H1 (cell line): ENCODE results near the gene KCNQ1. TPM values are rescaled to one million over a fixed set of nuclear protein-coding genes. Genes with fewer than 3 reads are reported as not detected.

ENCODE experiments used
- CTCF ChIA-PET: fragments of 300-600 bp; sonication (Branson Sonifier 250); formaldehyde crosslinking; loops from one replicate; lab custom pipeline; 2021; ENCODE audit not compliant: partially characterized antibody; lab: Charles Lee
- POLR2A ChIA-PET: fragments of 300-600 bp; sonication (Branson Sonifier 250); formaldehyde crosslinking; loops from one replicate; lab custom pipeline; 2021; ENCODE audit warnings: inconsistent platforms; ENCODE audit not compliant: partially characterized antibody; lab: Charles Lee
- DNase-seq, 2 experiments: peaks; one replicate each; pipeline versions ENCODE4 v3.0.0 to v3.0.0-alpha.2; 2010 to 2022; ENCODE audit warnings: low spot score in 2 of 2, low read depth in 1 of 2, mixed read lengths in 1 of 2
- FAIRE-seq: peaks from 2 replicates; lab custom pipeline; 2011; peaks lifted over from hg19 to GRCh38; lab: Jason Lieb, UNC
- H2AFZ ChIP-seq: 2 replicates; pipeline ENCODE4 v1.8.1; 2012; ENCODE audit warnings: low read length, inconsistent platforms
- H2AK5ac ChIP-seq: 2 replicates; pipeline ENCODE4 v1.6.1; 2013; ENCODE audit warnings: low read depth, low read length
- H2BK120ac ChIP-seq: replicated peaks from 2 replicates; pipeline ENCODE3; 2013; ENCODE audit warnings: low read depth, low read length, inconsistent platforms
- H2BK12ac ChIP-seq: 2 replicates; pipeline ENCODE4 v1.6.1; 2013; ENCODE audit warnings: low read depth, low read length
- H2BK15ac ChIP-seq: 2 replicates; pipeline ENCODE4 v1.6.1; 2013; ENCODE audit warnings: low read length
- H2BK20ac ChIP-seq: 2 replicates; pipeline ENCODE4 v1.6.1; 2013; ENCODE audit warnings: low read length
- H2BK5ac ChIP-seq: 2 replicates; pipeline ENCODE4 v1.6.1; 2013; ENCODE audit warnings: low read depth, low read length
- H3K14ac ChIP-seq: 2 replicates; pipeline ENCODE4 v1.6.1; 2013; ENCODE audit warnings: inconsistent platforms; ENCODE audit not compliant: insufficient read length
- H3K18ac ChIP-seq: 2 replicates; pipeline ENCODE4 v1.6.1; 2013; ENCODE audit warnings: low read length; ENCODE audit errors: extremely low read depth
- H3K23ac ChIP-seq: 2 replicates; pipeline ENCODE4 v1.6.1; 2013; ENCODE audit warnings: inconsistent platforms; ENCODE audit not compliant: insufficient read length
- H3K23me2 ChIP-seq: 2 replicates; pipeline ENCODE4 v1.6.1; 2013; ENCODE audit warnings: low read depth, low read length
- H3K27ac ChIP-seq: 2 replicates; pipeline ENCODE4 v1.6.1; 2011; ENCODE audit warnings: low read depth, low read length, inconsistent platforms
- H3K27me3 ChIP-seq, 4 experiments: replicated peaks in 1 of 4; 1 replicate in 1 of 4; 2 replicates in 3 of 4; pipeline versions ENCODE4 v1.6.1 to v1.8.1; 2011 to 2013; ENCODE audit warnings: low read length in 3 of 4, mild to moderate bottlenecking in 3 of 4, inconsistent platforms in 2 of 4, mixed read lengths in 2 of 4, moderate library complexity in 1 of 4; ENCODE audit not compliant: control insufficient read depth in 3 of 4, insufficient read depth in 3 of 4; ENCODE audit errors: extremely low read depth in 1 of 4
- H3K36me3 ChIP-seq, 4 experiments: 2 replicates each; pipeline versions ENCODE4 v1.6.1 to v1.8.1; 2011 to 2013; ENCODE audit warnings: mild to moderate bottlenecking in 4 of 4, low read length in 3 of 4, moderate library complexity in 2 of 4, control low read depth in 1 of 4, inconsistent platforms in 1 of 4; ENCODE audit not compliant: insufficient read depth in 4 of 4, control insufficient read depth in 2 of 4
- H3K4ac ChIP-seq: replicated peaks from 2 replicates; pipeline ENCODE3; 2013; ENCODE audit warnings: low read length, low read depth, mixed read lengths, inconsistent platforms; ENCODE audit not compliant: insufficient read length
- H3K4me1 ChIP-seq, 4 experiments: replicated peaks in 1 of 4; 1 replicate in 1 of 4; 2 replicates in 3 of 4; pipeline versions ENCODE4 v1.6.1 to v1.8.1; 2011 to 2013; ENCODE audit warnings: low read length in 3 of 4, inconsistent platforms in 2 of 4, mixed read lengths in 1 of 4; ENCODE audit not compliant: insufficient read depth in 4 of 4, control insufficient read depth in 3 of 4
- H3K4me2 ChIP-seq, 2 experiments: 2 replicates each; pipeline versions ENCODE4 v1.6.1 to v1.8.1; 2011 to 2013; ENCODE audit warnings: low read depth in 2 of 2, low read length in 2 of 2, control low read depth in 1 of 2, inconsistent platforms in 1 of 2, mild to moderate bottlenecking in 1 of 2; ENCODE audit not compliant: insufficient read depth in 1 of 2
- H3K4me3 ChIP-seq, 4 experiments: fragments of 200-600, 300-600 bp in 1 of 4; sonication (generic), shearing (Covaris generic), sonication (Bioruptor Twin) in 1 of 4; 2 replicates each; pipeline versions ENCODE4 v1.5.1 to v1.8.1; 2011 to 2016; ENCODE audit warnings: low read length in 4 of 4, low read depth in 3 of 4, control low read depth in 2 of 4, inconsistent platforms in 2 of 4, mild to moderate bottlenecking in 2 of 4, mixed read lengths in 1 of 4, moderate library complexity in 1 of 4; ENCODE audit not compliant: insufficient read depth in 2 of 4; ENCODE audit errors: extremely low read depth in 1 of 4
- H3K56ac ChIP-seq: replicated peaks from 2 replicates; pipeline ENCODE3; 2013; ENCODE audit warnings: low read depth, mild to moderate bottlenecking, mixed read lengths, low read length, inconsistent platforms; ENCODE audit not compliant: insufficient read length
- H3K79me1 ChIP-seq: 2 replicates; pipeline ENCODE4 v1.6.1; 2013; ENCODE audit warnings: low read depth, low read length, control low read depth
- H3K79me2 ChIP-seq, 2 experiments: 2 replicates each; pipeline versions ENCODE4 v1.6.1 to v1.8.1; 2012 to 2013; ENCODE audit warnings: low read length in 2 of 2, mild to moderate bottlenecking in 2 of 2, inconsistent platforms in 1 of 2; ENCODE audit not compliant: insufficient read depth in 2 of 2, control insufficient read depth in 1 of 2
- H3K9ac ChIP-seq, 4 experiments: replicated peaks in 1 of 4; 1 replicate in 1 of 4; 2 replicates in 3 of 4; pipeline versions ENCODE4 v1.6.1 to v1.8.1; 2011 to 2013; ENCODE audit warnings: low read depth in 3 of 4, low read length in 3 of 4, control low read depth in 2 of 4, mild to moderate bottlenecking in 2 of 4, moderate library complexity in 2 of 4, inconsistent platforms in 1 of 4; ENCODE audit errors: extremely low read depth in 1 of 4
- H3K9me3 ChIP-seq, 2 experiments: 2 replicates each; pipeline versions ENCODE4 v1.6.1 to v1.8.1; 2012 to 2013; ENCODE audit warnings: mild to moderate bottlenecking in 2 of 2, moderate library complexity in 2 of 2, control low read depth in 1 of 2, inconsistent platforms in 1 of 2, low read depth in 1 of 2, low read length in 1 of 2, mixed read lengths in 1 of 2; ENCODE audit not compliant: insufficient read depth in 2 of 2
- H4K20me1 ChIP-seq, 2 experiments: replicated peaks in 1 of 2; 2 replicates each; pipeline versions ENCODE3 to v1.8.1; 2011 to 2013; ENCODE audit warnings: inconsistent platforms in 2 of 2, low read length in 2 of 2, mild to moderate bottlenecking in 1 of 2; ENCODE audit not compliant: insufficient read depth in 2 of 2, control insufficient read depth in 1 of 2
- H4K5ac ChIP-seq: 2 replicates; pipeline ENCODE4 v1.6.1; 2013; ENCODE audit warnings: low read length, low read depth, mixed read lengths, inconsistent platforms; ENCODE audit not compliant: insufficient read length
- H4K8ac ChIP-seq: 2 replicates; pipeline ENCODE4 v1.8.0; 2013; ENCODE audit warnings: mild to moderate bottlenecking, moderate library complexity, low read length, inconsistent platforms; ENCODE audit not compliant: insufficient read depth; ENCODE audit errors: extremely low read depth
- H4K91ac ChIP-seq: replicated peaks from 2 replicates; pipeline ENCODE3; 2013; ENCODE audit warnings: low read length, mixed read lengths, inconsistent platforms; ENCODE audit not compliant: insufficient read length
- ASH2L ChIP-seq: fragments of 200-600, 300-600 bp; sonication (generic); IDR thresholded peaks from one replicate; pipeline ENCODE4 v1.7.1; 2017; ENCODE audit warnings: low read length
- BCL11A ChIP-seq, 2 experiments: IDR thresholded peaks; one replicate each; pipeline ENCODE4 v1.6.1; 2011; ENCODE audit warnings: low read depth in 2 of 2, low read length in 2 of 2, mild to moderate bottlenecking in 2 of 2
- BRCA1 ChIP-seq: IDR thresholded peaks from 2 replicates; pipeline ENCODE4 v1.6.1; 2012; ENCODE audit warnings: low read depth, low read length, improper control_type of control experiment
- CHD1 ChIP-seq: IDR thresholded peaks from 2 replicates; pipeline ENCODE4 v1.6.1; 2012; ENCODE audit warnings: low read depth, low read length, improper control_type of control experiment
- HDAC2 ChIP-seq, 2 experiments: fragments of 300-600 bp in 1 of 2; sonication (generic) in 1 of 2; IDR thresholded peaks; 2 replicates each; pipeline ENCODE4 v1.6.1; 2011 to 2012; ENCODE audit warnings: low read depth in 2 of 2, low read length in 2 of 2, mild to moderate bottlenecking in 2 of 2, moderate library complexity in 2 of 2, borderline replicate concordance in 1 of 2, inconsistent platforms in 1 of 2
- JUND ChIP-seq: IDR thresholded peaks from 2 replicates; pipeline ENCODE4 v1.6.1; 2011; ENCODE audit warnings: mild to moderate bottlenecking, improper control_type of control experiment, low read length
- POLR2A ChIP-seq, 2 experiments: IDR thresholded peaks; 1 replicate in 1 of 2; 2 replicates in 1 of 2; pipeline ENCODE4 v1.6.1; 2011; ENCODE audit warnings: low read depth in 2 of 2, low read length in 2 of 2, mild to moderate bottlenecking in 2 of 2; ENCODE audit errors: control extremely low read depth in 1 of 2
- POLR2AphosphoS5 ChIP-seq: IDR thresholded peaks from 2 replicates; pipeline ENCODE4 v1.6.1; 2011; ENCODE audit warnings: low read depth, low read length
- SUZ12 ChIP-seq: fragments of 200-600 bp; sonication (generic); IDR thresholded peaks from 2 replicates; pipeline ENCODE4 v1.6.1; 2012; ENCODE audit warnings: mild to moderate bottlenecking, inconsistent platforms, low read length, moderate library complexity, mixed read lengths
- TCF12 ChIP-seq: IDR thresholded peaks from 2 replicates; pipeline ENCODE4 v1.6.1; 2011; ENCODE audit warnings: low read depth, mild to moderate bottlenecking, low read length
- WGBS, 2 experiments: shearing (Covaris generic) in 1 of 2; methylation state at CpG; one replicate each; pipeline versions ENCODE4 v1.1.6 to v1.1.7; 2013 to 2015; ENCODE audit warnings: low lambda C conversion rate in 2 of 2, mixed read lengths in 2 of 2, inconsistent platforms in 1 of 2, low coverage in 1 of 2, missing lambda C conversion rate in 1 of 2; ENCODE audit not compliant: insufficient replicate concordance in 2 of 2, insufficient coverage in 1 of 2, insufficient read length in 1 of 2; ENCODE audit errors: extremely low coverage in 1 of 2, missing lambda C conversion rate in 1 of 2; 5-methylcytosine and 5-hydroxymethylcytosine counted together
- polyA plus RNA-seq, 7 experiments: library from polyadenylated mRNA; depleted of rRNA in 3 of 7; stranded (reverse) in 5 of 7; unstranded in 2 of 7; fragments of >200 nt in 5 of 7; fragments of 200-250 nt in 2 of 7; gene quantifications; 1 replicate in 5 of 7; 2 replicates in 1 of 7; 4 replicates in 1 of 7; pipeline versions ENCODE4 v1.2.1 to v1.2.3, GENCODE V29; 2011 to 2013; ENCODE audit warnings: missing spikeins in 2 of 7, mixed read lengths in 2 of 7
- total RNA-seq: library from RNA; stranded (reverse); fragmentation: NEBNext Ultra II Directional; extraction: Animal tissue kit (Norgen Biotek cat#: 25700); gene quantifications from 2 replicates; pipeline ENCODE4 v1.2.1, GENCODE V29; 2021
- TF ChIP-seq, protein P1 (sequence below): IDR thresholded peaks from 2 replicates; pipeline ENCODE4 v1.6.1; 2012; ENCODE audit warnings: inconsistent platforms
- TF ChIP-seq, protein P2 (sequence below): IDR thresholded peaks from 2 replicates; pipeline ENCODE4 v1.6.1; 2011; ENCODE audit warnings: low read length, improper control_type of control experiment
- TF ChIP-seq, protein P3 (sequence below): IDR thresholded peaks from 2 replicates; pipeline ENCODE4 v1.6.1; 2011; ENCODE audit warnings: low read depth, mild to moderate bottlenecking, low read length; ENCODE audit not compliant: insufficient read depth

The KCNQ1 gene
- total and polyA plus RNA-seq, 2 of the 8 experiments (the other 6 are each of a cell fraction or from before 2014, with no cell fraction given) = 1.9 to 2.0 TPM

DNA sequence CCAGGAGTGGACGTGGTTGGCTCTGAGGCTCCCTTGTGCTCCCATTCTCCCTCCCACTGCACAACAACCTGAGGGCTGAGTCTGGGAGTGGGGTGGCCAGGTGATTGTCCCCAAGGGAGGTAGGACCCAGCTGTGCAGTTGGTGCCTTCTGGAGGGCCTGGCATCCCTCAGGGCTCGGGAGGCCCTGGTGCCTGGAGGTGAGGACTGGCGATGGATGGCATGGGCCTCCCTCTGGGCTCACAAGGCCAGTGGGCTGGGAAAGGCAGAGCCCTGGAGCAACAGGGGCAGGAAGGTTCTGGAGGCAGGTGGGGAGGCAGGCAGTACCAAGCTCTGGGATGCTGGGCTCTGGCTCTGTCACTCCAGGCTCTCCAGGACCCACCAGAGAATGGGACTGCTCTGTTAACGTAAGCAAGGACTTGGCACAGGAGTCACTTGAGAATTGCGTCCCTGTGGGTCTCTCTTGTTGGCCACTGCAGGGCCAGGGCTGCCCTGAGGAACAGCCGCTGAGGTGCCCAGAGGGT is 140.8 kb downstream of the KCNQ1 start:
- H3K18ac ChIP-seq = no peak overlapping the region
- H3K14ac ChIP-seq = no peak overlapping the region
- no peak overlapping the region for H3K27ac ChIP-seq
- 91% methylated on average over 5 of the region's 6 CpGs; no CpG with 5 or more reads in 1 of the 2 experiments for WGBS, 2 experiments
- no peak overlapping the region for H4K91ac ChIP-seq
- no peak overlapping the region for H3K9ac ChIP-seq
- no peak overlapping the region for H2BK12ac ChIP-seq
- FAIRE-seq (no peak), DNase-seq (no peak)
- H2AK5ac ChIP-seq = no peak overlapping the region
- no peaks in the 10 kb centered on the region for H3K4me1 ChIP-seq
- H2BK5ac ChIP-seq = no peak overlapping the region
- H4K20me1 ChIP-seq = peaks cover 3 to 16% of the 10 kb centered on the region in 2 experiments
- no peak overlapping the region for H2BK120ac ChIP-seq
- POLR2A ChIA-PET = no interaction called here
- H3K79me2 ChIP-seq = no peaks in the 10 kb centered on the region
- no peak overlapping the region for H3K56ac ChIP-seq
- H3K4me3 ChIP-seq = no peak overlapping the region
- no peak overlapping the region for H4K8ac ChIP-seq
- CTCF ChIA-PET = interaction anchor here (1.2 to 1.6 kb wide), 2 partner anchors 304 to 306 kb away, joined by 3 read pairs; no protein-coding TSS in a partner anchor
- H3K79me1 ChIP-seq = no peaks in the 10 kb centered on the region
- H3K23ac ChIP-seq = no peak overlapping the region
- no peak overlapping the region for H2BK20ac ChIP-seq
- H3K27me3 ChIP-seq = peaks cover 20 to 87% (median 60%) of the 10 kb centered on the region in 4 experiments
- H4K5ac ChIP-seq = no peak overlapping the region
- H2BK15ac ChIP-seq = no peak overlapping the region
- no peak overlapping the region for H3K4me2 ChIP-seq
- H3K36me3 ChIP-seq = no peaks in the 10 kb centered on the region
- H2AFZ ChIP-seq = no peak overlapping the region
- H3K23me2 ChIP-seq = peaks cover 6% of the 10 kb centered on the region
- H3K9me3 ChIP-seq = no peaks in the 10 kb centered on the region; a peak in 1 of 4 replicates
- no peak overlapping the region for H3K4ac ChIP-seq
- TF ChIP-seq BCL11A (IDR thresholded peaks at IDR 0.05; ENCODE audit: low read depth in 2 of 2, low read length in 2 of 2) = no peak
- no peak for TF ChIP-seq POLR2A (IDR thresholded peaks at IDR 0.05; ENCODE audit: control extremely low read depth in 1 of 2, low read depth in 2 of 2, low read length in 2 of 2)
- no peak for TF ChIP-seq JUND
- TF ChIP-seq, protein P1, sequence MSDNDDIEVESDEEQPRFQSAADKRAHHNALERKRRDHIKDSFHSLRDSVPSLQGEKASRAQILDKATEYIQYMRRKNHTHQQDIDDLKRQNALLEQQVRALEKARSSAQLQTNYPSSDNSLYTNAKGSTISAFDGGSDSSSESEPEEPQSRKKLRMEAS = no peak
- no peak for TF ChIP-seq BRCA1
- TF ChIP-seq, protein P2, sequence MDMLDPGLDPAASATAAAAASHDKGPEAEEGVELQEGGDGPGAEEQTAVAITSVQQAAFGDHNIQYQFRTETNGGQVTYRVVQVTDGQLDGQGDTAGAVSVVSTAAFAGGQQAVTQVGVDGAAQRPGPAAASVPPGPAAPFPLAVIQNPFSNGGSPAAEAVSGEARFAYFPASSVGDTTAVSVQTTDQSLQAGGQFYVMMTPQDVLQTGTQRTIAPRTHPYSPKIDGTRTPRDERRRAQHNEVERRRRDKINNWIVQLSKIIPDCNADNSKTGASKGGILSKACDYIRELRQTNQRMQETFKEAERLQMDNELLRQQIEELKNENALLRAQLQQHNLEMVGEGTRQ = no peak
- no peak for TF ChIP-seq TCF12
- no peak for TF ChIP-seq ASH2L
- TF ChIP-seq SUZ12 = no peak
- TF ChIP-seq POLR2AphosphoS5 = no peak
- no peak for TF ChIP-seq HDAC2 (IDR thresholded peaks at IDR 0.05; ENCODE audit: borderline replicate concordance in 1 of 2, low read depth in 2 of 2, low read length in 2 of 2)
- TF ChIP-seq CHD1 = no peak
- TF ChIP-seq, protein P3, sequence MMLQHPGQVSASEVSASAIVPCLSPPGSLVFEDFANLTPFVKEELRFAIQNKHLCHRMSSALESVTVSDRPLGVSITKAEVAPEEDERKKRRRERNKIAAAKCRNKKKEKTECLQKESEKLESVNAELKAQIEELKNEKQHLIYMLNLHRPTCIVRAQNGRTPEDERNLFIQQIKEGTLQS = no peak
